ENCODE data around the gene PAK2.
"Not testable (repeated sequence)": the region's sequence is repeated elsewhere in the genome, so short reads cannot be mapped to it uniquely, and the experiment has no call there.

PAK2 gene

GRCh38 chr3:196736670-196737374 lies 2.8 kb upstream of the PAK2 start:
- no peak for DNase-seq (ENCODE audit: low read depth in 3 of 3)

- no peak for DNase-seq (ENCODE audit: low read depth in 3 of 3)
Measured at GRCh38 chr3:196737655-196738054, 2.0 kb upstream of the PAK2 start.

GRCh38 chr3:196740481-196741248 lies 1.0 kb downstream of the PAK2 start:
- DNase-seq (ENCODE audit: low read depth in 3 of 3): peak in 2 of 3 experiments; percentile 11 to 22

- DNase-seq (ENCODE audit: low read depth in 3 of 3): no peak
Measured at GRCh38 chr3:196741249-196741889, 1.7 kb downstream of the PAK2 start.

- DNase-seq (ENCODE audit: low read depth in 3 of 3): not testable (repeated sequence)
Measured at GRCh38 chr3:196743569-196743968, 3.9 kb downstream of the PAK2 start.

- DNase-seq (ENCODE audit: low read depth in 3 of 3): no peak
Measured at GRCh38 chr3:196749125-196749524, 9.5 kb downstream of the PAK2 start.

- no peak for DNase-seq (ENCODE audit: low read depth in 3 of 3)
Measured at GRCh38 chr3:196753201-196753600, 13.5 kb downstream of the PAK2 start.

GRCh38 chr3:196754091-196754981 lies 14.7 kb downstream of the PAK2 start:
- no peak for DNase-seq (ENCODE audit: low read depth in 3 of 3)

GRCh38 chr3:196756732-196757131 lies 17.1 kb downstream of the PAK2 start:
- no peak for DNase-seq (ENCODE audit: low read depth in 3 of 3)

GRCh38 chr3:196757876-196758739 lies 18.5 kb downstream of the PAK2 start:
- no peak for DNase-seq (ENCODE audit: low read depth in 3 of 3)

- no peak for DNase-seq (ENCODE audit: low read depth in 3 of 3)
Measured at GRCh38 chr3:196763179-196763578, 23.5 kb downstream of the PAK2 start.

- DNase-seq (ENCODE audit: low read depth in 3 of 3): no peak
Measured at GRCh38 chr3:196765454-196765853, 25.8 kb downstream of the PAK2 start.

- no peak for DNase-seq (ENCODE audit: low read depth in 3 of 3)
Measured at GRCh38 chr3:196771067-196771466, 31.4 kb downstream of the PAK2 start.

GRCh38 chr3:196772102-196772501 lies 32.4 kb downstream of the PAK2 start:
- no peak for DNase-seq (ENCODE audit: low read depth in 3 of 3)

GRCh38 chr3:196772897-196773296 lies 33.2 kb downstream of the PAK2 start:
- no peak for DNase-seq (ENCODE audit: low read depth in 3 of 3)

- no peak for DNase-seq (ENCODE audit: low read depth in 3 of 3)
Measured at GRCh38 chr3:196774191-196774820, 34.6 kb downstream of the PAK2 start.

GRCh38 chr3:196774848-196775422 lies 35.3 kb downstream of the PAK2 start:
- no peak for DNase-seq (ENCODE audit: low read depth in 3 of 3)

- no peak for DNase-seq (ENCODE audit: low read depth in 3 of 3)
Measured at GRCh38 chr3:196775938-196776337, 36.3 kb downstream of the PAK2 start.

- no peak for DNase-seq (ENCODE audit: low read depth in 3 of 3)
Measured at GRCh38 chr3:196777836-196778235, 38.2 kb downstream of the PAK2 start.

- no peak for DNase-seq (ENCODE audit: low read depth in 3 of 3)
Measured at GRCh38 chr3:196778755-196779154, 39.1 kb downstream of the PAK2 start.
